Tibial nerve (tissue), 3 donors: ENCODE measurements around the gene CYP4A11.

ENCODE experiments used
- POLR2A ChIP-seq, 2 donors: fragments of 450-650 bp; IDR thresholded peaks; one replicate each; pipeline ENCODE4 v1.6.1; 2017; ENCODE audit warnings: antibody characterized with exemption in 2 of 2, mild to moderate bottlenecking in 2 of 2, moderate library complexity in 2 of 2
- TF ChIP-seq, protein P1 (sequence below), 5 experiments: fragments of 200-600 bp in 3 of 5; fragments of 450-650 bp in 2 of 5; sonication (generic) in 3 of 5; IDR thresholded peaks; one replicate each; pipeline ENCODE4 v1.5.1; 2016 to 2019; ENCODE audit warnings: antibody characterized with exemption in 5 of 5, mild to moderate bottlenecking in 3 of 5, moderate library complexity in 2 of 5

DNA sequence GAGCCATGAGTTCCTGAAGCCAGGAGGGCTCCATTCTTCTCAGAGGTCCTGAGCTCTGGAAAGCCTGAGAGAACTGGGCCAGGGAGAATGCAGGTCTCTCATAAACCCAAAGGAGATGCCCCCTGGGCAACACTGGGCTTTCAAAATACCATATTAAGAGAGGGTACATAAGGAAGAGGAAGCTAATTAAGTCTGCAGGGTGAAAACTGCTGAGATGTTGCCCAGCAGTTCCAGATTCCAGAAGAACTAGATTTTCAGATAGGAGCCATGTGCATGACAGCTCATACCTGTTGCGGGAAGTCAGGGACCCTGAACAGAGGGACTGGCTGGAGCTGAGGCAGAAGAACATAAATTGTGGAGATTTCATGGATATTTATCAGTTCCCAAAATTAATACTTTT, 40.9 kb downstream of the CYP4A11 start:
- TF ChIP-seq, protein P1, sequence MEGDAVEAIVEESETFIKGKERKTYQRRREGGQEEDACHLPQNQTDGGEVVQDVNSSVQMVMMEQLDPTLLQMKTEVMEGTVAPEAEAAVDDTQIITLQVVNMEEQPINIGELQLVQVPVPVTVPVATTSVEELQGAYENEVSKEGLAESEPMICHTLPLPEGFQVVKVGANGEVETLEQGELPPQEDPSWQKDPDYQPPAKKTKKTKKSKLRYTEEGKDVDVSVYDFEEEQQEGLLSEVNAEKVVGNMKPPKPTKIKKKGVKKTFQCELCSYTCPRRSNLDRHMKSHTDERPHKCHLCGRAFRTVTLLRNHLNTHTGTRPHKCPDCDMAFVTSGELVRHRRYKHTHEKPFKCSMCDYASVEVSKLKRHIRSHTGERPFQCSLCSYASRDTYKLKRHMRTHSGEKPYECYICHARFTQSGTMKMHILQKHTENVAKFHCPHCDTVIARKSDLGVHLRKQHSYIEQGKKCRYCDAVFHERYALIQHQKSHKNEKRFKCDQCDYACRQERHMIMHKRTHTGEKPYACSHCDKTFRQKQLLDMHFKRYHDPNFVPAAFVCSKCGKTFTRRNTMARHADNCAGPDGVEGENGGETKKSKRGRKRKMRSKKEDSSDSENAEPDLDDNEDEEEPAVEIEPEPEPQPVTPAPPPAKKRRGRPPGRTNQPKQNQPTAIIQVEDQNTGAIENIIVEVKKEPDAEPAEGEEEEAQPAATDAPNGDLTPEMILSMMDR (IDR thresholded peaks at IDR 0.05), result no peak
- no peak for TF ChIP-seq POLR2A (IDR thresholded peaks at IDR 0.05)
